ENCODE measurements around the gene FNIP2.
"Not testable (repeated sequence)": the region's sequence is repeated elsewhere in the genome, so short reads cannot be mapped to it uniquely, and the experiment has no call there.

The FNIP2 gene

GRCh38 chr4:158825433-158826036 lies 56.7 kb downstream of the FNIP2 start:
- H3K4me3 ChIP-seq, result no peak overlapping the region

GRCh38 chr4:158826057-158826456 lies 57.2 kb downstream of the FNIP2 start:
- no peak overlapping the region for H3K4me3 ChIP-seq
- H3K27ac ChIP-seq, result peak overlapping the region in 1 of 2 donors; percentile 44
- DNase-seq (ENCODE audit: low spot score), result no peak
- no peak for TF ChIP-seq CTCF (IDR thresholded peaks at IDR 0.05)

More at GRCh38 chr4:158825433-158826036, 56.7 kb downstream of the FNIP2 start:
- TF ChIP-seq CTCF (IDR thresholded peaks at IDR 0.05), result no peak
- H3K27ac ChIP-seq, result peak overlapping the region in 1 of 2 donors; percentile 44
- DNase-seq (ENCODE audit: low spot score), result no peak

- no peak for DNase-seq (ENCODE audit: low spot score)
- TF ChIP-seq CTCF (IDR thresholded peaks at IDR 0.05), result no peak
- no peak overlapping the region for H3K4me3 ChIP-seq
- H3K27ac ChIP-seq, result no peak overlapping the region
These were observed 58.1 kb downstream of the FNIP2 start for GRCh38 chr4:158826882-158827281.

- DNase-seq (ENCODE audit: low spot score), result no peak
- no peak overlapping the region for H3K4me3 ChIP-seq
- TF ChIP-seq CTCF (IDR thresholded peaks at IDR 0.05), result no peak
- H3K27ac ChIP-seq, result peak overlapping the region in 1 of 2 donors; percentile 31
These were observed 58.7 kb downstream of the FNIP2 start for GRCh38 chr4:158827543-158827981.

GRCh38 chr4:158828151-158828550 lies 59.3 kb downstream of the FNIP2 start:
- not testable (repeated sequence) for DNase-seq (ENCODE audit: low spot score); H3K27ac ChIP-seq; H3K4me3 ChIP-seq

GRCh38 chr4:158829254-158829653 lies 60.4 kb downstream of the FNIP2 start:
- no peak for TF ChIP-seq CTCF (IDR thresholded peaks at IDR 0.05)
- DNase-seq (ENCODE audit: low spot score), result no peak
- no peak overlapping the region for H3K4me3 ChIP-seq
- H3K27ac ChIP-seq, result no peak overlapping the region

GRCh38 chr4:158833602-158834001 lies 64.8 kb downstream of the FNIP2 start:
- Histone ChIP-seq H3K4me3 (no peak overlapping the region), H3K27ac (no peak overlapping the region)
- TF ChIP-seq CTCF (IDR thresholded peaks at IDR 0.05), result no peak
- no peak for DNase-seq (ENCODE audit: low spot score)
